ENCODE results near the gene FBLN1. TPM values are rescaled to one million over a fixed set of nuclear protein-coding genes. Genes with fewer than 3 reads are reported as not detected.

FBLN1 gene
- total and polyA plus RNA-seq, 2 of the 8 experiments (the other 6 are each of a cell fraction or from before 2014, with no cell fraction given), result 159 to 168 TPM

GRCh38 chr22:45572444-45572843 lies 69.8 kb downstream of the FBLN1 start (continued):
- no peak for TF ChIP-seq KDM1A (IDR thresholded peaks at IDR 0.05; ENCODE audit: borderline replicate concordance, low read length)

Data from H1 (cell line).